Epithelial cell of proximal tubule (primary cell): Measurements from ENCODE around the gene TBXT. TPM values are rescaled to one million over a fixed set of nuclear protein-coding genes. Genes with fewer than 3 reads are reported as not detected.

Experiments used
- DNase-seq: peaks from one replicate; pipeline ENCODE4 v3.0.0-alpha.2; 2011; ENCODE audit warnings: low read depth
- H3K4me3 ChIP-seq: 2 replicates; pipeline ENCODE4 v1.5.1; 2011; ENCODE audit warnings: low read depth, mild to moderate bottlenecking, low read length
- CTCF ChIP-seq: conservative IDR thresholded peaks from 2 replicates; pipeline ENCODE4 v1.5.1; 2012; ENCODE audit warnings: low read depth, mild to moderate bottlenecking, low read length
- total RNA-seq: library from RNA; depleted of rRNA; stranded (reverse); fragments of >200 nt; gene quantifications from 2 replicates; pipeline ENCODE4 v1.2.3, GENCODE V29; 2015

The TBXT gene
- total RNA-seq, 1 donor from 2014 or later: not detected

GRCh38 chr6:166169549-166170421, 2.1 kb upstream of the TBXT start:
- DNase-seq: no peak
- H3K4me3 ChIP-seq: no peak overlapping the region
- no peak for TF ChIP-seq CTCF

GRCh38 chr6:166168616-166169548, 1.2 kb upstream of the TBXT start:
- no peak overlapping the region for H3K4me3 ChIP-seq
- TF ChIP-seq CTCF: no peak
- DNase-seq: no peak

GRCh38 chr6:166167258-166167731, 356 bp downstream of the TBXT start:
- DNase-seq: no peak
- TF ChIP-seq CTCF: no peak
- H3K4me3 ChIP-seq: no peak overlapping the region

- H3K4me3 ChIP-seq: no peak overlapping the region
- no peak for DNase-seq
- TF ChIP-seq CTCF: no peak
Observed at GRCh38 chr6:166166314-166167257, 1.1 kb downstream of the TBXT start.

GRCh38 chr6:166165558-166166313, 1.9 kb downstream of the TBXT start:
- no peak for TF ChIP-seq CTCF
- no peak for DNase-seq
- no peak overlapping the region for H3K4me3 ChIP-seq
